ENCODE data around the gene MFSD6. TPM values are rescaled to one million over a fixed set of nuclear protein-coding genes. Genes with fewer than 3 reads are reported as not detected.

Gene MFSD6
- total RNA-seq, 1 experiment from 2014 or later: 20.9 TPM

DNA sequence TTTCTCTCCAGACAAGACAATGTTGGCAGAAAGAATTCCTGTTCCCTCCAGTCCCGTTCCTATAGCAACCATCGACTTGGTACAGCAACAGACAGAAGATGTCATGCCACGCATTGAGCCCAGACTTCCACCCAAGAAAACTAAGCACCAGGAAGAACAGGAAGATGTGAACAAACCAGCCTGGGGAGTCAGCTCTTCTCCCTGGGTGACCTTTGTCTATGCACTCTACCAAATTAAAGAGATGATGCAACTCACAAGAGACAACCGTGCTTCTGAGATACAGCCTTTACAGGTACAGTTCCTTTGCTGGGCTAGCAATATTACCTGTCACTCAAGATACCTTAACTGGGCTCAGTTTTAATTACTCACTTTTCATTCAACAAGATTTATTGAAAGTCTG lies 89.3 kb downstream of the MFSD6 start:
- no peak for DNase-seq
- no peaks in the 10 kb centered on the region for H3K9me2 ChIP-seq (replicated peaks; ENCODE audit: low read length)
- H3F3A ChIP-seq (ENCODE audit: low read length, unreplicated experiment): no peaks in the 10 kb centered on the region
- H4K20me1 ChIP-seq (ENCODE audit: low read length): no peaks in the 10 kb centered on the region
- ATAC-seq: no peak
- ChIA-PET POLR2A (ENCODE audit: unreplicated experiment) (no interaction called here), CTCF (no interaction called here)
- H3K4me3 ChIP-seq (ENCODE audit: low read length): no peak overlapping the region
- H2AFZ ChIP-seq (ENCODE audit: low read length): no peak overlapping the region
- H3K9me3 ChIP-seq (ENCODE audit: low read length): no peaks in the 10 kb centered on the region
- H3K36me3 ChIP-seq (ENCODE audit: low read depth, low read length): no peaks in the 10 kb centered on the region
- peaks cover 8% of the 10 kb centered on the region; the same call in 1 of the 2 replicates for H3K4me1 ChIP-seq (ENCODE audit: insufficient read depth, low read length)
- H3K27me3 ChIP-seq (ENCODE audit: low read length): no peaks in the 10 kb centered on the region
- H3K9ac ChIP-seq (ENCODE audit: low read length): no peak overlapping the region
- no peak overlapping the region for H3K4me2 ChIP-seq (ENCODE audit: low read length)
- BruUV-seq (replicated peaks): no TSS peak
- no peaks in the 10 kb centered on the region for H3K79me2 ChIP-seq (ENCODE audit: low read length)
- TF ChIP-seq EZH2 (IDR thresholded peaks at IDR 0.05; ENCODE audit: low read length, unreplicated experiment) (no peak), EZH2phosphoT487 (IDR thresholded peaks at IDR 0.05; ENCODE audit: borderline replicate concordance, low read length) (no peak), CTCF (conservative IDR thresholded peaks at IDR 0.05; ENCODE audit: low read depth, low read length) (no peak)
- intact Hi-C loops (cut with micrococcal nuclease): no loop called here
- no peak overlapping the region for H3K27ac ChIP-seq (ENCODE audit: low read length)

DNA sequence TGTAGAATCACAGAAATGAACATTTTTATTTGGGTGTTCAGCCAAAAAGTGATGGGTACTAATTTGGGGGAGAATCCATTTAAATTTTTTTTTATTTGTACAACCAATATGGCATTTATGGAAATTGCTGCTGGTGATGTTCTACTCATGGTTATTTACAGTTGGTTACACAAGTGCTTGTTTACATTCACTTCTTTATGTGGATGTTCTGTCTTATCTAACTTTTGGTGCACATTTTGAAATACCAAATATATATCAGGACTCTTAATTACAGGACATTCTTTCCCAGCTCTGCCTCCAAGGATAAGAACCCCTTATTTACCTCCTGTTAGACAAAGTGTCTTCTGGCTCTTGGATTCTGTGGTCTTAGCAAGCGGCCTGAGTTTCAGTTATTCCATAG lies 91.1 kb downstream of the MFSD6 start:
- intact Hi-C loops (cut with micrococcal nuclease): no loop called here
- H3F3A ChIP-seq (ENCODE audit: low read length, unreplicated experiment): no peaks in the 10 kb centered on the region
- no peak overlapping the region for H2AFZ ChIP-seq (ENCODE audit: low read length)
- ChIA-PET POLR2A (ENCODE audit: unreplicated experiment) (no interaction called here), CTCF (no interaction called here)
- no peaks in the 10 kb centered on the region for H4K20me1 ChIP-seq (ENCODE audit: low read length)
- no peaks in the 10 kb centered on the region for H3K9me3 ChIP-seq (ENCODE audit: low read length)
- no peak for ATAC-seq
- BruUV-seq (replicated peaks): no TSS peak
- H3K4me1 ChIP-seq (ENCODE audit: insufficient read depth, low read length): peaks cover 8% of the 10 kb centered on the region; the same call in 1 of the 2 replicates
- no peaks in the 10 kb centered on the region for H3K27me3 ChIP-seq (ENCODE audit: low read length)
- H3K4me2 ChIP-seq (ENCODE audit: low read length): no peak overlapping the region
- no peak overlapping the region for H3K4me3 ChIP-seq (ENCODE audit: low read length)
- no peak for TF ChIP-seq EZH2 (IDR thresholded peaks at IDR 0.05; ENCODE audit: low read length, unreplicated experiment)
- TF ChIP-seq CTCF (conservative IDR thresholded peaks at IDR 0.05; ENCODE audit: low read depth, low read length): no peak
- TF ChIP-seq EZH2phosphoT487 (IDR thresholded peaks at IDR 0.05; ENCODE audit: borderline replicate concordance, low read length): no peak
- H3K9ac ChIP-seq (ENCODE audit: low read length): no peak overlapping the region
- no peaks in the 10 kb centered on the region for H3K9me2 ChIP-seq (replicated peaks; ENCODE audit: low read length)
- no peaks in the 10 kb centered on the region for H3K36me3 ChIP-seq (ENCODE audit: low read depth, low read length)
- no peaks in the 10 kb centered on the region for H3K79me2 ChIP-seq (ENCODE audit: low read length)
- H3K27ac ChIP-seq (ENCODE audit: low read length): no peak overlapping the region
- no peak for DNase-seq

DNA sequence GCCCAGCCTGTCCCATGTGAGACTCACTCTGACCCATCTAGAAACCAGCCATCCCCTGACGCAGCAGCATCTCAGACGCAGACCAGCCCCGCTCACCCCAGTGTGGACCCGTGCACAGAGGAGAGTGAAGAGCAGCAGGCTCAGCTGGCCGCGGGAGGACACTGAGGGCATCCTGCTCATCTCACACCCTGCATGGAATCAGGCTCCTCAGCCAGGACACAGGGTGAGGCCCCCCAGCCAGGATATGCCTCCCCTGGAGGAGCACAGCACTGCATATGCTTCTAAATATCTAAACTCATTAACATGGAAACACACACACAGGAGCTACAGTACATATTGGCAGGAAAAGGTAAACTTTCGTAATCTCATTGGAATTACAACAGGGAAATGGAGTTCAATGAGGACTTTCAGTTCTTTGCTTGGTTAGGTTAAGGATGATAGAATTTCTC lies 91.9 kb downstream of the MFSD6 start:
- CTCF ChIA-PET: no interaction called here
- no peaks in the 10 kb centered on the region for H4K20me1 ChIP-seq (ENCODE audit: low read length)
- ATAC-seq (no peak), DNase-seq (no peak)
- H3K4me3 ChIP-seq (ENCODE audit: low read length): no peak overlapping the region
- no peaks in the 10 kb centered on the region for H3K79me2 ChIP-seq (ENCODE audit: low read length)
- H3K27ac ChIP-seq (ENCODE audit: low read length): no peak overlapping the region
- intact Hi-C loops (cut with micrococcal nuclease): no loop called here
- no peak for TF ChIP-seq EZH2phosphoT487 (IDR thresholded peaks at IDR 0.05; ENCODE audit: borderline replicate concordance, low read length)
- no peak for TF ChIP-seq EZH2 (IDR thresholded peaks at IDR 0.05; ENCODE audit: low read length, unreplicated experiment)
- TF ChIP-seq CTCF (conservative IDR thresholded peaks at IDR 0.05; ENCODE audit: low read depth, low read length): no peak
- no peak overlapping the region for H3K4me2 ChIP-seq (ENCODE audit: low read length)
- no peaks in the 10 kb centered on the region for H3K27me3 ChIP-seq (ENCODE audit: low read length)
- peaks cover 8% of the 10 kb centered on the region; the same call in 1 of the 2 replicates for H3K4me1 ChIP-seq (ENCODE audit: insufficient read depth, low read length)
- no TSS peak for BruUV-seq (replicated peaks)
- POLR2A ChIA-PET (ENCODE audit: unreplicated experiment): no interaction called here
- no peaks in the 10 kb centered on the region for H3K9me3 ChIP-seq (ENCODE audit: low read length)
- no peak overlapping the region for H3K9ac ChIP-seq (ENCODE audit: low read length)
- H3K9me2 ChIP-seq (replicated peaks; ENCODE audit: low read length): no peaks in the 10 kb centered on the region
- no peaks in the 10 kb centered on the region for H3F3A ChIP-seq (ENCODE audit: low read length, unreplicated experiment)
- no peaks in the 10 kb centered on the region for H3K36me3 ChIP-seq (ENCODE audit: low read depth, low read length)
- no peak overlapping the region for H2AFZ ChIP-seq (ENCODE audit: low read length)

Measured in PC-3 (cell line).